ENCODE measurements around the gene UBE2Q2. TPM values are rescaled to one million over a fixed set of nuclear protein-coding genes. Genes with fewer than 3 reads are reported as not detected.

UBE2Q2 gene
- total and polyA plus RNA-seq, 2 of the 4 experiments (the other 2 are of a cell fraction), result 18.0 to 28.9 TPM

DNA sequence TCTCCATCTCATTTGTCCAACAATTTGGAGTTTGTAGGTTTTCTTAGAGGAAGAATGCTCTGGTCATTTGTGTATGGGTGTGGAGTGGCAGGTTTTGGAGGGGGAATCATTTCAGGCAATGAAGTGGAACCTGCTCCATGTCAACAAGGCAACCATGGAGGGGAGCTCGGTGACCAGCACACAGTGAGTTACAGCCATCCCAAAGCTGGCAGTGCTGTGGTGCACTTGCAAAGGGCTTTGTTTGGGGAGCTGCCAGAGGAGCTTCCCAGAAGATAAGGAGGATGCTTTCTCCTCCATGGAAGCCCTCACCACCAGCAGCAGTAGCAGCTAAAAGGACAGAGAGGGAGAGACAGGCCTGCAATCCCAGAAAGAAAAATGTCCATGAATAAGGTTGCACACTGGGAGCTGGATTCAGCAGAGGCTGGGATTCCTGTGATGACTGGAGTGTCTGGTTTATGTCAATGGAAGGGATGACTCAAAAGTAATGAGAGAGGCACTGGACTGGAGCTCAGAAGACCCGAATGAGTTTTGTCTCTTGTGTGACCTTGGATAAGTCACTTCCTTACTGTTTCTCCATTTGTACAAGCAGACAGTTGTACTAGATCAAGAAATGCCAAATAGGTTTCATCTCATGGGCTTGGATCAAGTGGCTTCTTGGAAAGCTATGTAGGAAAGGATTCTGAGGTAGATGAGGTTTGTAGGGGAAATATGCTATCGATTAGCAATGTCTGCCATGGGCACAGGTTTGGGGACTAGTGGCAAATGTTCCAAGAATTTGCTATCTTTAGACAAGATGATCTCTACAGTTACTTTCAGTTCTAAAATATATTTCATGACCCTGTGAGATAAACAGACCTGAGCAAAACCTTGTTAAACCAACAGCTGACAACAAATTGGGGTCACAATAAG lies 27.2 kb upstream of the UBE2Q2 start (continued):
- TF ChIP-seq MAFK (IDR thresholded peaks at IDR 0.05; ENCODE audit: low read depth, low read length), result no peak

GRCh38 chr15:75817138-75817935 lies 25.9 kb upstream of the UBE2Q2 start:
- H3K4me3 ChIP-seq (ENCODE audit: insufficient read depth, low read depth, low read length), result peak overlapping the region; percentile 38; the same call in 1 of the 2 replicates
- H2BK15ac ChIP-seq (ENCODE audit: low read depth, low read length), result no peak overlapping the region
- H4K8ac ChIP-seq (ENCODE audit: low read depth in 2 of 2, low read length in 2 of 2), result peak overlapping the region in 1 of 2 experiments; percentile 22; a peak in 1 of 4 replicates
- H4K91ac ChIP-seq (ENCODE audit: insufficient read depth, low read depth, low read length), result no peak overlapping the region
- dilution Hi-C loops (cut with HindIII; ENCODE audit: low sequenced_read_pairs, unreplicated experiment) (no loop called here), in situ Hi-C loops (cut with MboI; ENCODE audit: low sequenced_read_pairs) (loop anchor here (10.0 kb wide), 1 partner anchor 327 kb away; no protein-coding TSS in a partner anchor), intact Hi-C loops (cut with micrococcal nuclease) (no loop called here)
- H3K36me3 ChIP-seq (ENCODE audit: control insufficient read depth, insufficient read depth, low read length), result no peaks in the 10 kb centered on the region
- H3K4me1 ChIP-seq (ENCODE audit: control insufficient read depth, insufficient read depth, low read length), result no peaks in the 10 kb centered on the region
- no peak overlapping the region for H3K23ac ChIP-seq (ENCODE audit: low read depth, low read length)
- no peak overlapping the region for H2AFZ ChIP-seq (replicated peaks; ENCODE audit: low read length, poor library complexity)
- H3K9me3 ChIP-seq (ENCODE audit: control insufficient read depth, insufficient read depth, low read length), result no peaks in the 10 kb centered on the region
- H2AK5ac ChIP-seq (ENCODE audit: low read depth, low read length), result no peak overlapping the region
- no peak overlapping the region for H3K27ac ChIP-seq (ENCODE audit: insufficient read depth, low read length)
- TF ChIP-seq FOS (IDR thresholded peaks at IDR 0.05; ENCODE audit: low read depth, low read length) (no peak), NFE2L2 (IDR thresholded peaks at IDR 0.05; ENCODE audit: low read depth, low read length) (no peak), RAD21 (IDR thresholded peaks at IDR 0.05; ENCODE audit: low read length) (no peak), SMC3 (IDR thresholded peaks at IDR 0.05; ENCODE audit: low read depth, low read length) (no peak)
- TF ChIP-seq, protein P1, sequence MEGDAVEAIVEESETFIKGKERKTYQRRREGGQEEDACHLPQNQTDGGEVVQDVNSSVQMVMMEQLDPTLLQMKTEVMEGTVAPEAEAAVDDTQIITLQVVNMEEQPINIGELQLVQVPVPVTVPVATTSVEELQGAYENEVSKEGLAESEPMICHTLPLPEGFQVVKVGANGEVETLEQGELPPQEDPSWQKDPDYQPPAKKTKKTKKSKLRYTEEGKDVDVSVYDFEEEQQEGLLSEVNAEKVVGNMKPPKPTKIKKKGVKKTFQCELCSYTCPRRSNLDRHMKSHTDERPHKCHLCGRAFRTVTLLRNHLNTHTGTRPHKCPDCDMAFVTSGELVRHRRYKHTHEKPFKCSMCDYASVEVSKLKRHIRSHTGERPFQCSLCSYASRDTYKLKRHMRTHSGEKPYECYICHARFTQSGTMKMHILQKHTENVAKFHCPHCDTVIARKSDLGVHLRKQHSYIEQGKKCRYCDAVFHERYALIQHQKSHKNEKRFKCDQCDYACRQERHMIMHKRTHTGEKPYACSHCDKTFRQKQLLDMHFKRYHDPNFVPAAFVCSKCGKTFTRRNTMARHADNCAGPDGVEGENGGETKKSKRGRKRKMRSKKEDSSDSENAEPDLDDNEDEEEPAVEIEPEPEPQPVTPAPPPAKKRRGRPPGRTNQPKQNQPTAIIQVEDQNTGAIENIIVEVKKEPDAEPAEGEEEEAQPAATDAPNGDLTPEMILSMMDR (conservative IDR thresholded peaks at IDR 0.05; ENCODE audit: low read depth, low read length), result no peak
- peaks cover 2% of the 10 kb centered on the region for H3K27me3 ChIP-seq (ENCODE audit: control insufficient read depth, insufficient read depth, low read length)
- H3K4ac ChIP-seq (ENCODE audit: low read depth, low read length), result no peak overlapping the region
- peak overlapping the region; percentile 83; the same call in 1 of the 2 replicates for H3K4me2 ChIP-seq (ENCODE audit: low read depth, low read length)
- no peaks in the 10 kb centered on the region for H3K79me1 ChIP-seq (ENCODE audit: low read depth in 1 of 2, low read length in 2 of 2)
- no peak overlapping the region for H3K9ac ChIP-seq (ENCODE audit: low read depth, low read length)
- H4K5ac ChIP-seq (ENCODE audit: low read depth, low read length), result peak overlapping the region; percentile 81; the same call in 1 of the 2 replicates
- POLR2A ChIA-PET (ENCODE audit: unreplicated experiment), result no interaction called here
- ATAC-seq (ENCODE audit: low read depth) (peak; percentile 54; the same call in 1 of the 2 replicates), DNase-seq (no peak)
- WGBS, 2 experiments (ENCODE audit: extremely low coverage in 2 of 2, insufficient read length in 1 of 2), result no CpG with 5 or more reads among the region's 6 CpGs
- H2BK20ac ChIP-seq (ENCODE audit: low read depth, low read length), result no peak overlapping the region
- no peak overlapping the region; the same call in 1 of the 2 replicates for H3K18ac ChIP-seq (ENCODE audit: low read depth, low read length)
- no peaks in the 10 kb centered on the region for H4K20me1 ChIP-seq (ENCODE audit: insufficient read depth, low read length)
- no peak overlapping the region for H2AK9ac ChIP-seq (replicated peaks; ENCODE audit: low read depth, low read length, poor library complexity)
- no peak overlapping the region for H3K56ac ChIP-seq (ENCODE audit: extremely low read depth, insufficient read depth, low read length)
- no peak overlapping the region for H3K14ac ChIP-seq (replicated peaks; ENCODE audit: low read depth, low read length)
- no peaks in the 10 kb centered on the region for H3K9me1 ChIP-seq (ENCODE audit: insufficient read depth, low read length)
- H2BK120ac ChIP-seq (ENCODE audit: low read depth, low read length), result no peak overlapping the region; the same call in 1 of the 2 replicates
- CTCF ChIA-PET, result no interaction called here
- BruUV-seq (replicated peaks), result no TSS peak
- H2BK5ac ChIP-seq (ENCODE audit: low read depth, low read length, poor library complexity, severe bottlenecking), result no peak overlapping the region
